NCI-H1105 (cell line): Measurements from ENCODE around the gene HTR1D.
"Not testable (repeated sequence)": the region's sequence is repeated elsewhere in the genome, so short reads cannot be mapped to it uniquely, and the experiment has no call there.

Source experiments
- DNase-seq: peaks from one replicate; lab custom pipeline; 2025; lab: John Stamatoyannopoulos, UW

Gene HTR1D

GRCh38 chr1:23216771-23217420 lies 406 bp downstream of the HTR1D start:
- peak; percentile 13 for DNase-seq

GRCh38 chr1:23215751-23216449 lies 1.4 kb downstream of the HTR1D start:
- DNase-seq, result no peak

- DNase-seq, result no peak
Observed at GRCh38 chr1:23215291-23215690, 2.0 kb downstream of the HTR1D start.

- DNase-seq, result no peak
Observed at GRCh38 chr1:23214640-23215039, 2.7 kb downstream of the HTR1D start.

- no peak for DNase-seq
Observed at GRCh38 chr1:23211955-23212354, 5.3 kb downstream of the HTR1D start.

- no peak for DNase-seq
Observed at GRCh38 chr1:23210963-23211362, 6.3 kb downstream of the HTR1D start.

- no peak for DNase-seq
Observed at GRCh38 chr1:23210351-23210785, 6.9 kb downstream of the HTR1D start.

- no peak for DNase-seq
Observed at GRCh38 chr1:23209770-23210169, 7.5 kb downstream of the HTR1D start.

GRCh38 chr1:23208527-23208926 lies 8.8 kb downstream of the HTR1D start:
- DNase-seq, result no peak

GRCh38 chr1:23207733-23208132 lies 9.6 kb downstream of the HTR1D start:
- not testable (repeated sequence) for DNase-seq

GRCh38 chr1:23202263-23202749 lies 15.0 kb downstream of the HTR1D start:
- no peak for DNase-seq

- no peak for DNase-seq
Observed at GRCh38 chr1:23200883-23201282, 16.4 kb downstream of the HTR1D start.

GRCh38 chr1:23198373-23198772 lies 18.9 kb downstream of the HTR1D start:
- DNase-seq, result no peak

- DNase-seq, result no peak
Observed at GRCh38 chr1:23196627-23197328, 20.5 kb downstream of the HTR1D start.

GRCh38 chr1:23194119-23194984 lies 22.9 kb downstream of the HTR1D start:
- no peak for DNase-seq

- no peak for DNase-seq
Observed at GRCh38 chr1:23193391-23194118, 23.7 kb downstream of the HTR1D start.

GRCh38 chr1:23191199-23191598 lies 26.1 kb downstream of the HTR1D start:
- DNase-seq, result no peak

GRCh38 chr1:23188936-23189452 lies 28.3 kb downstream of the HTR1D start:
- DNase-seq, result not testable (repeated sequence)

GRCh38 chr1:23188434-23188884 lies 28.8 kb downstream of the HTR1D start:
- DNase-seq, result no peak

- DNase-seq, result no peak
Observed at GRCh38 chr1:23187637-23188036, 29.7 kb downstream of the HTR1D start.

- no peak for DNase-seq
Observed at GRCh38 chr1:23185381-23185780, 31.9 kb downstream of the HTR1D start.
